ENCODE data around the gene GFM1.

The GFM1 gene

DNA sequence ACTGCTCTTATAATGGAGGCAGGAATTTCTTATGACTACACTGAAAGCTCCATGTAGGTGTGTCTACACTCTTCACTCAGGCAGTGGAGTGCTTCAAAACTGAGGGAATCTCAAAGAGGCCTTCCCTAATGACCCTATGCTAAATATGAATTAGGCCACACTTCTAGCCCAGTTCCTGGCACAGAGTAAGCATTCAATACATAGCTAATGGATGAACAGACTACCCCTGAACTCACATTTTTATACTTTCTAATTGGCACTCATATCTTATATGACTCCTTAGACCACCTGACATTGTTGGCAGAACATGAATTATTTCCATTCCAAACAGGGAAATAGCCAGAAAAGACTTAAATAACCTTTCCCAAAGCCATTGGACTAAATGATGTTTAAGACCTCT is 84.5 kb downstream of the GFM1 start:
- DNase-seq = no peak

DNA sequence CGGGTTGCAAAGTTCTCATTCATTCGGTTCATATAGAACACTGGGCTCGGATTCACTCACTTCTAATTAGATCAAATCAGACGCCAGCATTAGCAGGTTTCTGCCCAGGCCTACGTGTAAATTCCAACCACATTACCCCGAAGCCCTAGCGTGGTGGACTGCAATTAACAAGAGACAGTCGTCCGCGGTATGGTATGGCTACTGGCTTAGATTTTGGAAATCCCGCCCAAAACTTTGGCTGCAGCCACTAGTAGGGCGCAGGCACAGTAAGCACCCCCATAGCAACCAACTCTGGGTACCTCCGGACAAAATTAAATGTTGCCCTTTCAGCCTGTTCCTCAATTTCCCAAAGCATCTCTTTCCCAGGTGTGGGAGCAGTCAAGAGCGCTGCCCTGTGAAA is 87.2 kb downstream of the GFM1 start:
- no peak for DNase-seq

DNA sequence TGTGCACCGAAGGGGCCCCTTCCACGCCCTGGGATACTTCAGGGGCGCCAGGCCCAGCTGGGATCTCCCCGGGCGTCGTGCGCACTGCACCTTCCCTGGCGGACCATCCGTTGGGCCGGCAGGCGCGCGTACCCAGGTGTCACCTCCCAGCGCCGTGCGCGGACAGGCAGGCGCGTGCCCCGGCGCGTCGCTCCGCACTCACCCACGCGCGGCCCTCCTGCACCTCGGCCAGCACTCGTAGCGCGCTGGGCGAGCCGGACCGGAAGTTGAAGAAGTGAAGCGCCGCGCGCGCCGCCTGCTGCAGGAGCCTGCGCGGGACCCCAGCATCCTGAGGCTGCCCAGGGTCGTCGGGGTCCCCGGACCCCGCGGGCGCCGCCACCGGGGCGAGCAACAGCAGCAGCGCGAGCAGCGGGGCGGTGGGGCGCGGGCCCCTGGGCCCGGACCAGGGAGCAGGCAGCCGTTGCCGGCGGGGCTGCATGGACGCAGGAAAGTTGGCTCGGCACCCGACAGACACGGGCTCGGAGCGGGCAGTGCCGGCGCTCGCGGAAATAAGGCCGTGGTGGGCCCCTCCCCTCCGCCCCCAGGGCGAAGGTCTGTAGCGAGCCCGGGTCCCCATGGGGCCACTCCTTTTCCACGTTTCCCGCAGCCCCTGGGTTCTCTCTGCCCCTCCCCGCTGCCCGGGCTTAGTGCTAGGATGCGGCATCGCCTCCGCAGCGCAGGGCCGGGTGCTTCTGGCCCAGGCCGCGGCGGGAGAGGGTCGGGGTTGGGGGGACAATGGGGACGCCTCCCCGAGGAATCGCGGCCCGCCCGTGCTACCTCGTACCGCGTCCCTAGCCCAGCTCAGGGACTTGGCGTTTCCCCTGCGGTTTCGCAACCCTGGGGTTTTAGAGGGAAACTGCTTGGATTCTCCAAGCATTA is 87.9 kb downstream of the GFM1 start, which contains the start of gene RARRES1:
Gene RARRES1, minus strand, starts transcription at position 520 of the 918 bp plus-strand sequence. Its CDS starts 42 bp downstream, at position 478.
- DNase-seq = peak; percentile 26

DNA sequence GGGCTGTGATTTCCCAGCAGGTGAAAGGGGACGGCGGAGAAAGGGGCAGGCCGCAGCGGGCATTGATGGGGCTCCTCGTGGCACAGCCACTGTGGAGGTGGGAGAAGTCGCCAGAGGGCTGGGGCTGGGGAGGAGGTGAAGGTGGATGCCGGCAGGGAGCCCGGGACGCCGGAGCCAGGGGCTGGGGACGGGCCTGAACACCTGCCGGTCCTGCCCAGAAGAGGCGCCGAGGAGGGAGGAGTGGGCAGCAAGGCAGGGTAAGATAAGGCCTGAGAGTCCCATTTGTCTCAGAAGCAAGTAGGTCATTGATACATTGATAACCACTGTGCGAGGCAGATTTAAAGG is 88.5 kb downstream of the GFM1 start:
- DNase-seq = no peak

DNA sequence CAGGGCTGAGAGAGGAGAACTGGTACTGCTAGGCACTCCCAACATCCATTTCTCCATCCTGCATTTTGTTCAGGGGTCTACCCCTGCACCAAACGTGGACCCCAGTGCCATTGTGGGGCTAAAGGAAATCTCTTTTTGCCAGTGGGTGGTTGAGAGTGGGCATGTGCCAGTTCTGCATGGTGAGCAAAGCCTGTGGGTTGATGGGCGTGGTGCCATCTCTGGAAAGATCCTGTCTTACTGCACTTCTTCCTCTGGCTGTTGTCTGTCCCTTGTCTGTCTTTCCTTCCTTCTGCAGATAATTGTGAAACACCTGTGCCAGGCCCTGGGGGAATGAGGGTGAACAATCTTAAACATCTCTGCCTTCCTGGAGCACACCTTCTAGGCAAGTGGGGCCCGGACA is 89.3 kb downstream of the GFM1 start:
- DNase-seq = no peak

DNA sequence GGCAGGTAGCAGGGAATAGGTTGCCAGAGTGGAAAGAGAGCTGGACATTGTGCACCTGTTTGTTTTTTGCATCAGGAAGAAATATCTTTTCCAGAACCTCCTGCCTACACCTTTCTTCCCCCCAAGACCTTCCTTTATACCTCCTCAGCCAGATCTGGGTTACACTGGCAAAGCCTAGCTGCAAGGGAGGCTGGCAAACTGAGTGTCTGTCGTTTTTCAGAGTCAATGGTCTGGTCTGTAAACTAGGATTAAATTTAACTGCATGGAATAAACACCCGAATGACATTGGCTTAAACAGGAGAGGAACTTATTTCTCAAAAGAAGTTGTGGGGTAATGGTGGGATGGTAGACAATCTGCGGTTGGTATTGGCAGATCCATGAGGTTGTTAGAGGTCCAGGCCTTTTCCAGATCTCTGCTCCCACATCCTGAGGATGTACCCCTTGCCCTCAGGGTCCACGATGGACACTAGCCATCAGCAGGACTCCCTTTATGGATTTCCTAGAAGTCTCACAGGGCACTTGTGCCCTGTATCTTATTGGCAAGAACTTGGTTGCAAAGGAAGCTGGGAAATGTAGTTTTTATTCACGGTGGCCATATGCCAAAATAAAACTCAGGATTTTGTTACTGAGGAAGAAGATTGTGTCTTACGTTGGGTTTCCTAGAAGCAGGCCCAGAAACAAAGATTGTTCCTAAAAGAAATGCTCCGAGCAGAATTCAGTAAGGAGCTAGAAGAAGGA is 91.1 kb downstream of the GFM1 start:
- no peak for DNase-seq

DNA sequence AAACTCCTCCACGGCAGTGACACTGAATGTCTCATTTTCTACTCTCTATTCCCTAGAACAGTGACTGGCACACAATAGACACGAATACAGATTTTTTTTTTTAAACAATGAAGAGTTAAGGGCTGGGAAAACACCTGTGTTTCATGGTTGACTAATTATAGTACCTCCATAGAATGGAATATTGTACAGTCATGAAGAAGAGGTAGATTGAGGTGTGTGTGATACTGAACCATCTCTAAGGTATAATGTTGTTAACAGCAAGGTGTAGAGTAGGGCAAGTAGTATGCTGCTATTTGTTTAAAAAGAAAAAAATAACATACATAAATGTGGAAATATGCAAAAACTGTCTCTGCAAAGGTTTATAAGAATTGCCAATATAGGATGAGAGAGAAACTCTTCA is 93.1 kb downstream of the GFM1 start:
- DNase-seq = no peak

DNA sequence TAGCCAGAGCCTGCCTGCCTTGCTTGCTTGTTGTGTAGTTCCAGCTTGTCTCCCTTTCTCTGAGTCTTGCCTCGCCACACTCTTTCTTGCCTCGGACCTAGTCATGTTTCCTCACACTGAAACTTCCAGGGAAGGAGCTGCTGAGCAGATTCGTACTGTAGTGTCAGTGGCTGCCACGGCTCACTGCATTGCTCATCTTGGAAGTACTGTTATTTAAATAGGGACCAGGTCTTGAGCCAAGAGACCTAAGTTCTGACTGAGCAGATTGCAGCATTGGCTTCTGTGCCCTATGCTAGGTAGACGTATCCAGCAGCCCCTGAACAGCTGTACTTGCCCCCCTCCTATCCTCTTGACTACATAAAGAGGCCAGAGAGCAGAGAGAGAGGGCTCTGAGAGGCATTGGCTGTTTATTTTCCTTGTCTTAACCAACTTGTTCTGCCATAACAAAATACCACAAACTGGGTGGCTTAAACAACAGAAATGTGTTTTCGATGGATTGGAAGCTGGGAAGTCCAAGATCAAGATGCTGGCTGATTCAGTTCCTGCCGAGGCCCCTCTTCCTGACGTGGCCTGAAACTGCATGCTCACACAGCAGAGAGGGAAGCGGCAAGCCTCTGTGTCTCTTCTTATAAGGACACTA is 93.8 kb downstream of the GFM1 start:
- DNase-seq = no peak

DNA sequence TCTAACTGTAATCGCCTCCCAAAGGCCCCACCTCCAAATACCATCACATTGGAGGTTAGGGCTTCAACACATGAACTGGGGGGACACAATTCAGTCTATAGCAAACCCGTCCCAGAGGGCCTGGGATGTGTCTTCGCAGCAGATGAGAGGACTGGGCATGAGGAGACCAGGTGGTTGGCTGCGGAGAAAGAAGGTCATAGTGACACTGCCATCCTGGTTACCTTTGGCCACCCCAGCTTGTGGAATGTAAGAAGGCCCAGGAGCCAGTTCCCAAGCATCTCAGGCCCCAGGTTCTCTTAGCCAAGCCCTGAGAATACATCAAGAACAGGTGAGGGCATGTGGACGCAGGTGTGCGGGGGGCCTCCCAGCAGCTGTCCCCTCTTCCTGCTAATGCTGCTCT is 94.3 kb downstream of the GFM1 start:
- no peak for DNase-seq

DNA sequence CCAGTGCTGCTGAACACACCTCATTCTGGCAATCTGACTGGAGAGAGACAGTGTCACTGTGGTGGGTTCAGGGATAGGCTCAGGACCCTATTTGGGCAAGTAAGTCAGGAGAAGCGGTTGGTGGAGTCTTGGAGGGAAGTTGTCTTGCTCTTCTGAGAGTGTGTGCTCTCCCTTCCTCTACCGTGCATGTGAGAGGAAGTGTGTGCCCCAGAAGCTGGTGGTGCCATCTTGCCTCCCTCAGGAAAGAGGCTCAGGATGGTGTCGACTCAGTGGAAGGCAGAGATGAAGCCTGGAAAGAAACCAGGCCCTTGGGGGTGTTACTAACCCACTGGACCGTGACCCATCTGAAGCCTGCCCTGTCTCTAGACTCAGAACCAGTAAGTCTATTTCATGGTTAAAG is 94.8 kb downstream of the GFM1 start:
- DNase-seq = no peak

DNA sequence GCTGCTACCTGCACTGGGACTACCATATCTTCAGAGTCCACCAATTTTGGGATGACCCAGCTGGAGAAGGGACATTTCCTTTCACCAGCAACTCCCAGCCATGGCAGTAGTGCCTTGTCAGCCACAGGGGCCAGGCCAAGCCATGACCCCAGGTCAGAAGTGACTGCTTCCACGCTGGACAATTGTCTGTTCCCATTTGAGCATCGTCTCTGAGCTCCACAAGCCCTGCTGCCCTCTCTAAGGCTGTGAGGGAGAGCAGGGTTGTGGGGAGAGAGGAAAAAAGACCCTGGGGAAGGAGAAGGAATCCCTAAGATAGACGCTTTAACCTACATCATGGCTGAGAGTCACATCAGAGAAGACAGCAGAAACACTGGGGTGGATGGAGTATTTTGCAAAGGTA is 95.3 kb downstream of the GFM1 start:
- DNase-seq = no peak

Data from activated naive CD4-positive, alpha-beta T cell treated with anti-CD3 and anti-CD28 coated beads, Interleukin-2, amount 50 U/mL, for 16 hours (primary cell).